Measurements from ENCODE around the gene OSMR.

DNA sequence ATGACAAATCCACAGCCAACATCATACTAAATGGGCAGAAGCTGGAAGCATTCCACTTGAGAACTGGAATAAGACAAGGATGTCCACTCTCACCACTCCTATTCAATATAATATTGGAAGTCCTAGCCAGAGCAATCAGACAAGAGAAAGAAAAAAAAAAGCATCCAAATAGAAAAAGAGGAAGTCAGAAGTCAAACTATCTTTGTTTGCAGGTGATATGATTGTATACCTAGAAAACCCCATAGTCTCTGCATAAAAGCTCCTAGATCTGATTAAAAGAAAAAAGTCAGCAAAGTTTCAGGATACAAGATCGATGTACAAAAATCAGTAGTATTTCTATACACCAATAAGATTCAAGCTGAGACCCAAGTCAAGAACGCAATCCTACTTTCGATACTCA lies 66.1 kb downstream of the OSMR start:
- TF ChIP-seq, protein P1, sequence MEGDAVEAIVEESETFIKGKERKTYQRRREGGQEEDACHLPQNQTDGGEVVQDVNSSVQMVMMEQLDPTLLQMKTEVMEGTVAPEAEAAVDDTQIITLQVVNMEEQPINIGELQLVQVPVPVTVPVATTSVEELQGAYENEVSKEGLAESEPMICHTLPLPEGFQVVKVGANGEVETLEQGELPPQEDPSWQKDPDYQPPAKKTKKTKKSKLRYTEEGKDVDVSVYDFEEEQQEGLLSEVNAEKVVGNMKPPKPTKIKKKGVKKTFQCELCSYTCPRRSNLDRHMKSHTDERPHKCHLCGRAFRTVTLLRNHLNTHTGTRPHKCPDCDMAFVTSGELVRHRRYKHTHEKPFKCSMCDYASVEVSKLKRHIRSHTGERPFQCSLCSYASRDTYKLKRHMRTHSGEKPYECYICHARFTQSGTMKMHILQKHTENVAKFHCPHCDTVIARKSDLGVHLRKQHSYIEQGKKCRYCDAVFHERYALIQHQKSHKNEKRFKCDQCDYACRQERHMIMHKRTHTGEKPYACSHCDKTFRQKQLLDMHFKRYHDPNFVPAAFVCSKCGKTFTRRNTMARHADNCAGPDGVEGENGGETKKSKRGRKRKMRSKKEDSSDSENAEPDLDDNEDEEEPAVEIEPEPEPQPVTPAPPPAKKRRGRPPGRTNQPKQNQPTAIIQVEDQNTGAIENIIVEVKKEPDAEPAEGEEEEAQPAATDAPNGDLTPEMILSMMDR (IDR thresholded peaks at IDR 0.05) = no peak
- TF ChIP-seq EZH2 (IDR thresholded peaks at IDR 0.05) = no peak
- TF ChIP-seq EZH2phosphoT487 (IDR thresholded peaks at IDR 0.05) = no peak
